Measurements from ENCODE around the gene ZNF574.
"Not testable (repeated sequence)": the region's sequence is repeated elsewhere in the genome, so short reads cannot be mapped to it uniquely, and the experiment has no call there.

ZNF574 gene

GRCh38 chr19:42075616-42076379 lies at the start of gene ZNF574:
Gene ZNF574 (plus strand): TSS chr19:42076166. CDS start chr19:42078607, 2,441 bp downstream.
- peak; percentile 94 for DNase-seq (ENCODE audit: low read depth)

- DNase-seq (ENCODE audit: low read depth), result no peak
These were observed 47.4 kb upstream of the ZNF574 start for GRCh38 chr19:42028304-42029216.

- no peak for DNase-seq (ENCODE audit: low read depth)
These were observed 45.1 kb upstream of the ZNF574 start for GRCh38 chr19:42030645-42031440.

GRCh38 chr19:42032431-42032830 lies 43.5 kb upstream of the ZNF574 start:
- DNase-seq (ENCODE audit: low read depth), result no peak

DNA sequence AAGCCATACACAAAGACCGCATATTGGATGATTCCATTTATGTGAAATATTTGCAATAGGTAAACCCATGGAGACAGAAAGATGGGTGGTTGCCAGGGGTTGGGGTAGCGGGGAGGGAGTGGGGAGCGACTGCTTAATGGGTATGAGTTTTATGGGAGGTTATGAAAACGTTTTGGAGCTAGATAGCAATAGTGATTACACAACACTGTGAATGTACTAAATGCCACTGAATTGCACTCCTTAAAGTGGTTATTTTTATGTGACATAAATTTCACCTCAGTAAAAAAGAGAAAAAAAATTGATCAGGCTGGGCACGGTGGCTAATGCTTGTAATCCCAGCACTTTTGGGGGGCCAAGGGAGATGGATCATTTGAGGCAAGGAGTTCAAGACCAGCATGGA lies 42.6 kb upstream of the ZNF574 start:
- DNase-seq (ENCODE audit: low read depth), result no peak

DNA sequence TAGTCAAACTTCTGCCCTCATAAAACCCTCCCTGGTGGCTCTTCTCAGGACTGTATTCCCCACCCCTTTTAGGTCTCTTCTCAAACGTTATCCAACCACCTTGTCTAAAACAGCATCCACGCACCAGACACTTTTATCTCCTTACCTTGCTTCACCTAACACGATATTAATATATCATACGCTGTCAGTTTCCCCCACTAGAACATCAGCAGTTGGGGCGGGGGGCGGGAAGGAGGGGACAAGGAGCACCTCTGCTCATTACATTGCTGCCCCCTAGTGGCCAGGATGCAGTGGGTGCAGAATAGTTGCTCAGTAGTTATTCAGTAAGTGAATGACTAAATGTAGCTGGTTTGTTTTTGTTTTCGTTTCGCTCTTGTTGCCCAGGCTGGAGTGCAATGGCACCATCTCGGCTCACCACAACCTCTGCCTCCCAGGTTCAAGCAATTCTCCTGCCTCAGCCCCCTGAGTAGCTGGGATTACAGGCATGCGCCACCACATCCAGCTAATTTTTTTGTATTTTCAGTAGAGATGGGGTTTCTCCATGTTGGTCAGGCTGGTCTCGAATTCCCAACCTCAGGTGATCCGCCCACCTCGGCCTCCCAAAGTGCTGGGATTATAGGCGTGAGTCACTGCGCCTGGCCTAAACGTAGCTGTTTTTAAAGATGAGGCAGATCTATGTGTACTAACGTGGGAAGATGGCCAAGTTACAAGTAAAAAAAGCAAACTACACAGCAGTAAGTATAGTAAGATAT lies 41.1 kb upstream of the ZNF574 start:
- DNase-seq (ENCODE audit: low read depth), result peak; percentile 22

- DNase-seq (ENCODE audit: low read depth), result no peak
These were observed 38.3 kb upstream of the ZNF574 start for GRCh38 chr19:42037649-42038048.

- no peak for DNase-seq (ENCODE audit: low read depth)
These were observed 37.3 kb upstream of the ZNF574 start for GRCh38 chr19:42038666-42039065.

DNA sequence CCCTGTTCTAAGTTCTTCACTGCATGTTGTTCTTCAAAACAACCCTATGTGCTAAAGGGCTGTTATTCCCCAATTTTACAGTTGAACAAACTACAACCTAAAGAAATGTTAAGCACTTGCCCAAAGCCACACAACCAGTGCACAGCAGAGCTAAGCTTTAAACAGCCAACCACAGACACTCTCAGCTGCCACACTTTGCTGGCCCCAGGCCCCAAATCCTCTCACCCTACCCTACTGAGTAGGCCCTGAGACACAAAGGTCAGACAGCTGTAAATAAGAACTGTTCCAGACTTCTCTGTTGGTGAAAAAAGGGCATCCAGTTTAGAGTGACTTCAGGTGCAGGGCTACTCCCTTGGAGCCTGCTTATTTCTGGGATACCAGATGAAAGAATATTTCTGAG lies 35.9 kb upstream of the ZNF574 start:
- no peak for DNase-seq (ENCODE audit: low read depth)

GRCh38 chr19:42040491-42040890 lies 35.5 kb upstream of the ZNF574 start:
- DNase-seq (ENCODE audit: low read depth), result not testable (repeated sequence)

GRCh38 chr19:42042455-42043170 lies 33.4 kb upstream of the ZNF574 start:
- DNase-seq (ENCODE audit: low read depth), result no peak

GRCh38 chr19:42045575-42045974 lies 30.4 kb upstream of the ZNF574 start:
- DNase-seq (ENCODE audit: low read depth), result no peak

DNA sequence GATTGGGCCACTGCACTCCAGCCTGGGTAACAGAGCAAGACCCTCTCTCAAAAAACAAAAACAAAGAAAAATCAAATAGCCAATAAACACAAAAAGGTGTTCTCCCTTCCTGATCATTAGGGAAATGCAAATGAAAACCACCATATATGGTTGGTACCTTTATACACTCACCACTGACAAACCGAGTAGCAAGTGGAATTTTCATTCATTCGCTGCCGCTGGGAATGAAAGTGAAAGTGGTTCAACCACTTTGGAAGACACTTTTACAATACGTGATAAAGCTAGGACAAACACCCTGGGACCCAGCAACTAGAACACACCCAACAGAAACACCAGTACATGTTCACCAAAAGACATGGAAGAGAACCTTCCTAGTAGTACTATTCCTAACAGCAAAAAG lies 27.0 kb upstream of the ZNF574 start:
- DNase-seq (ENCODE audit: low read depth), result no peak

GRCh38 chr19:42051166-42052115 lies 24.5 kb upstream of the ZNF574 start:
- DNase-seq (ENCODE audit: low read depth), result no peak

DNA sequence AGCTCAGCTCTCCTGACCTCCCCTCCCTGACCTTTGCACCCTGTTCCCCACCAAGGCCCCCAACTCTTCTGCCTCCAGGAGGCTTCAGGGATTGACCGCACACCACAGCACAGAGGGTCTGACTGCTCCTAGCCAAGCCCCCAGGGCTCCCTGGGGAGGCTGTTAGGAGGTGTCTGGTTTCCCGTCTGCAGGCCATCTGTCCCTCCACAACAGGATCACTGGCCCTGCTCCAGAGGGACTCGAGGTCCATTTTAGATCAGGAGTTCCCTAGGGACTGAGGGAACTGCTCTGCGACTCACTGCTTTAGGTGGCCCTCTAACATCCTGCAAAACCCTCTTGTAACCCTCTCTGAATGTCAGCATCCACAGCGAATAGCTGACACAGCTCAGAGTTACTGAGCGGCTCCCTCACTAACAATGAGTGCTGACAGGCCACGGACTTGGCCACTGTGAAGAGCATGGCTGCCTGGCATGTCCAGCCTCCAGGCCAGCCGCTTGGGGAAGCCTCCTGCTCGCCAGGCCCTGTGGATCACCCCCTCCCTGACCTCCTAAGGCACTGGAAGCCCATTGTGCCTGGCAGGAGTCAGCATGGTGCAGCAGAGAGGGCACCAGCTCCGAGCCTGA lies 23.6 kb upstream of the ZNF574 start:
- DNase-seq (ENCODE audit: low read depth), result no peak

DNA sequence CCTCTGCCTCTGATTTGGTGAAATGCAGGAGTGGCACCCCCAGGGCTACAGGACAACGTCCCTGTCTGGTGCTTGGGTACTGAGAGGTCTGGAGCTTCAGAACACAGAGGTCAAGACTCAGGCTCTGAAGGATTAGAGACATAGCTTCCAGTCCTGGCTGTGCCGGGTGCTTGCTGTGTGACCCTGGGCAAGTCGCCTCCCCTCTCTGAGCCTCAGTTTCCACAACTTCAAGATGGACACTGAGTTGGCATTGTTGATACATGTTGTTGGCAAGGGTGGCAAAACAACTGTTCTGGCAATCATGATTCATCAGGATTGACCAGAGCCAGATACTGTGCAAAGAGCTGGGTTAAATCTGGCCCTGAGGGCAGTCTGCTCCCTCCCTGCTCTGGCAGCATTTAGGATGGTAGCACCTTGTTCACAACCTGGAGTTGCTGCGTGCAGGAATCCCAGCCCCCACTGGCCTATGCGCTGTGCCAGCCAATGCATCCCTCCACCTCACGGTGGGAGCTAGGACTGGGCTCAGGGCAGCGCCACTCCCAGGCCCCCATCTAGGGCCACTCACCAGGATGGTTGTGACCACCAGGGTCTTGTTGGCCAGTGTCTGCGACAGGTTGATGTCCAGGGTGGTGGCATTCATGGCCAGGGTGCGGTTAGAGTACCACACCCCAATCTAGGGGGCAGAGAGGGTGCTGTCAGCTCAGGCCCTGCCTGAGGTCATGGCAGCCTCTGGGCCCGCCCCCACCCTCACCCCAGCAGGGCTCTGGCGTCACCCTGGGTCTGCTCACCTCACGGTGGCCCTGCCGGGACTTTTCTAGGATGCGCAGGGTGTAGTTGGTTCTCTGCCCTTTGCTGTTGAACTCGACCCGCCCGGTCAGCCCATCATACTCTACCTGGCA lies 22.7 kb upstream of the ZNF574 start:
- DNase-seq (ENCODE audit: low read depth), result no peak

- DNase-seq (ENCODE audit: low read depth), result no peak
These were observed 21.8 kb upstream of the ZNF574 start for GRCh38 chr19:42054205-42054604.

DNA sequence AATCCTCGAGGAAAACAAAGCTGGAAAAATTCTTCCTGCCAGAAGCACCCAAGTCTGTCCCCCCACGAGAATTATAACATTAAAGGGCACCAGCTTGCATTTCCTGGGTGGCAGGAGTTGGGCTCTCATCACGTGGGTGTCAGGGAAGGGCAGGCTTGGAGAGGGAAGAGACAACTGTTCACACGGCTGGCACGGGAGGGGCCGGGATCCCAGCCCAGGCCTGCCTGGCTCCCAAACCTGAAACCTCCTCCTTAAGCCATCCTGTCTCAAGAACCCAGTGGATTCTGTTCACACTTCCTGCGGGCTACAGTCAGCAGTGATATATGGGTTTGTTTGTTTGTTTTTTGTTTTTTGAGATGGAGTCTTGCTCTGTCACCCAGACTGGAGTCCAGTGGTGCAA lies 18.1 kb upstream of the ZNF574 start:
- DNase-seq (ENCODE audit: low read depth), result no peak

Measured in stimulated activated CD8-positive, alpha-beta memory T cell treated with anti-CD3 and anti-CD28 coated beads, Interleukin-12 subunit alpha, Interleukin-12 subunit beta, amount 100 ng/mL, for 4 hours (primary cell).